Measurements from ENCODE around the gene IL37.

The IL37 gene

GRCh38 chr2:112949456-112949855 is 38.5 kb downstream of the IL37 start:
- Histone ChIP-seq H3K9me3 (ENCODE audit: control insufficient read depth, insufficient read depth, low read length) (peaks cover 9% of the 10 kb centered on the region; the same call in 1 of the 2 replicates), H4K20me1 (ENCODE audit: control insufficient read depth, insufficient read depth, low read depth, low read length) (no peaks in the 10 kb centered on the region), H3K9me2 (replicated peaks; ENCODE audit: control insufficient read depth, low read length) (no peaks in the 10 kb centered on the region), H3F3A (ENCODE audit: control insufficient read depth, insufficient read depth) (no peaks in the 10 kb centered on the region), H3K27ac (ENCODE audit: low read depth, low read length) (no peak overlapping the region), H3K27me3 (ENCODE audit: control insufficient read depth, low read length) (no peaks in the 10 kb centered on the region; the same call in 1 of the 2 replicates), H3K36me3 (ENCODE audit: control insufficient read depth, low read length) (no peaks in the 10 kb centered on the region), H3K4me2 (ENCODE audit: low read length) (no peak overlapping the region), H3K4me3 (ENCODE audit: low read length) (no peak overlapping the region), H3K4me1 (ENCODE audit: control insufficient read depth, low read length) (no peaks in the 10 kb centered on the region), H3K79me2 (ENCODE audit: control insufficient read depth, low read length) (no peaks in the 10 kb centered on the region)
- TF ChIP-seq CTCF (IDR thresholded peaks at IDR 0.05; ENCODE audit: low read depth, low read length, poor library complexity, severe bottlenecking) (no peak), EZH2phosphoT487 (IDR thresholded peaks at IDR 0.05; ENCODE audit: borderline replicate concordance, low read length) (no peak)

- TF ChIP-seq CTCF (IDR thresholded peaks at IDR 0.05; ENCODE audit: low read depth, low read length, poor library complexity, severe bottlenecking) = no peak
- no peak for TF ChIP-seq EZH2phosphoT487 (IDR thresholded peaks at IDR 0.05; ENCODE audit: borderline replicate concordance, low read length)
- Histone ChIP-seq H3K4me3 (ENCODE audit: low read length) (no peak overlapping the region), H3K27me3 (ENCODE audit: control insufficient read depth, low read length) (peaks cover 13% of the 10 kb centered on the region), H3F3A (ENCODE audit: control insufficient read depth, insufficient read depth) (no peaks in the 10 kb centered on the region), H3K9me3 (ENCODE audit: control insufficient read depth, insufficient read depth, low read length) (no peaks in the 10 kb centered on the region), H3K4me2 (ENCODE audit: low read length) (no peak overlapping the region), H4K20me1 (ENCODE audit: control insufficient read depth, insufficient read depth, low read depth, low read length) (no peaks in the 10 kb centered on the region), H3K4me1 (ENCODE audit: control insufficient read depth, low read length) (no peaks in the 10 kb centered on the region), H3K36me3 (ENCODE audit: control insufficient read depth, low read length) (no peaks in the 10 kb centered on the region), H3K9me2 (replicated peaks; ENCODE audit: control insufficient read depth, low read length) (no peaks in the 10 kb centered on the region), H3K27ac (ENCODE audit: low read depth, low read length) (no peak overlapping the region), H3K79me2 (ENCODE audit: control insufficient read depth, low read length) (no peaks in the 10 kb centered on the region)
Measured at GRCh38 chr2:112954364-112954763, 43.4 kb downstream of the IL37 start.

- H3K36me3 ChIP-seq (ENCODE audit: control insufficient read depth, low read length) = no peaks in the 10 kb centered on the region
- no peaks in the 10 kb centered on the region for H3F3A ChIP-seq (ENCODE audit: control insufficient read depth, insufficient read depth)
- H4K20me1 ChIP-seq (ENCODE audit: control insufficient read depth, insufficient read depth, low read depth, low read length) = no peaks in the 10 kb centered on the region
- peaks cover 13% of the 10 kb centered on the region for H3K27me3 ChIP-seq (ENCODE audit: control insufficient read depth, low read length)
- H3K9me2 ChIP-seq (replicated peaks; ENCODE audit: control insufficient read depth, low read length) = no peaks in the 10 kb centered on the region
- H3K79me2 ChIP-seq (ENCODE audit: control insufficient read depth, low read length) = no peaks in the 10 kb centered on the region
- H3K4me3 ChIP-seq (ENCODE audit: low read length) = no peak overlapping the region
- no peak overlapping the region for H3K27ac ChIP-seq (ENCODE audit: low read depth, low read length)
- TF ChIP-seq EZH2phosphoT487 (IDR thresholded peaks at IDR 0.05; ENCODE audit: borderline replicate concordance, low read length) = no peak
- TF ChIP-seq CTCF (IDR thresholded peaks at IDR 0.05; ENCODE audit: low read depth, low read length, poor library complexity, severe bottlenecking) = no peak
- no peaks in the 10 kb centered on the region for H3K4me1 ChIP-seq (ENCODE audit: control insufficient read depth, low read length)
- H3K9me3 ChIP-seq (ENCODE audit: control insufficient read depth, insufficient read depth, low read length) = no peaks in the 10 kb centered on the region
- no peak overlapping the region for H3K4me2 ChIP-seq (ENCODE audit: low read length)
Measured at GRCh38 chr2:112957511-112957910, 46.5 kb downstream of the IL37 start.
